Measurements from ENCODE around the gene TNFRSF1B.

DNA sequence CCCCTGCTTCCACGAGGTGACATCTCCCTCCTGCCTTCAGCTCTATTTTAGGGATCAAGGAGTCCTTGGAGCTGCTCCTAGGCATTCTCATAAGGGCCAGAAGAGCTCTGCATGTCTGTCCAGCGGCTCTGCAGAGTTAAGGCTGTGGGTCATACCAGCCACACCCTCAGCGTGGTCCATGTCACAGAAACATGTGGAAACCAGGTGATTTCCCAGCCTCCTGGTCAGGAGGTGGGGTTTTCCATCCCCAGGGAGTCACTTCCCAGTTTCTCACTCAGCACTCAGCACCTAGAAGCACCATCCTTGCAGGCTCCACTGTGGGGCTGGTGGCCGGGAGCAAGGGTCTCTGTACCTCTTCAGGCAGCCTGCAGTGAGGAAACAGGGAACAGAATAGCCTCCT, 1.4 kb upstream of the TNFRSF1B start:
- TF ChIP-seq ZNF121 (tag by site-specific recombination; IDR thresholded peaks at IDR 0.05), result no peak
- TF ChIP-seq, protein P1, sequence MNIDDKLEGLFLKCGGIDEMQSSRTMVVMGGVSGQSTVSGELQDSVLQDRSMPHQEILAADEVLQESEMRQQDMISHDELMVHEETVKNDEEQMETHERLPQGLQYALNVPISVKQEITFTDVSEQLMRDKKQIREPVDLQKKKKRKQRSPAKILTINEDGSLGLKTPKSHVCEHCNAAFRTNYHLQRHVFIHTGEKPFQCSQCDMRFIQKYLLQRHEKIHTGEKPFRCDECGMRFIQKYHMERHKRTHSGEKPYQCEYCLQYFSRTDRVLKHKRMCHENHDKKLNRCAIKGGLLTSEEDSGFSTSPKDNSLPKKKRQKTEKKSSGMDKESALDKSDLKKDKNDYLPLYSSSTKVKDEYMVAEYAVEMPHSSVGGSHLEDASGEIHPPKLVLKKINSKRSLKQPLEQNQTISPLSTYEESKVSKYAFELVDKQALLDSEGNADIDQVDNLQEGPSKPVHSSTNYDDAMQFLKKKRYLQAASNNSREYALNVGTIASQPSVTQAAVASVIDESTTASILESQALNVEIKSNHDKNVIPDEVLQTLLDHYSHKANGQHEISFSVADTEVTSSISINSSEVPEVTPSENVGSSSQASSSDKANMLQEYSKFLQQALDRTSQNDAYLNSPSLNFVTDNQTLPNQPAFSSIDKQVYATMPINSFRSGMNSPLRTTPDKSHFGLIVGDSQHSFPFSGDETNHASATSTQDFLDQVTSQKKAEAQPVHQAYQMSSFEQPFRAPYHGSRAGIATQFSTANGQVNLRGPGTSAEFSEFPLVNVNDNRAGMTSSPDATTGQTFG (tag by site-specific recombination; IDR thresholded peaks at IDR 0.05; ENCODE audit: borderline replicate concordance), result no peak
- TF ChIP-seq ZNF239 (tag by site-specific recombination; IDR thresholded peaks at IDR 0.05), result no peak
- TF ChIP-seq, protein P2, sequence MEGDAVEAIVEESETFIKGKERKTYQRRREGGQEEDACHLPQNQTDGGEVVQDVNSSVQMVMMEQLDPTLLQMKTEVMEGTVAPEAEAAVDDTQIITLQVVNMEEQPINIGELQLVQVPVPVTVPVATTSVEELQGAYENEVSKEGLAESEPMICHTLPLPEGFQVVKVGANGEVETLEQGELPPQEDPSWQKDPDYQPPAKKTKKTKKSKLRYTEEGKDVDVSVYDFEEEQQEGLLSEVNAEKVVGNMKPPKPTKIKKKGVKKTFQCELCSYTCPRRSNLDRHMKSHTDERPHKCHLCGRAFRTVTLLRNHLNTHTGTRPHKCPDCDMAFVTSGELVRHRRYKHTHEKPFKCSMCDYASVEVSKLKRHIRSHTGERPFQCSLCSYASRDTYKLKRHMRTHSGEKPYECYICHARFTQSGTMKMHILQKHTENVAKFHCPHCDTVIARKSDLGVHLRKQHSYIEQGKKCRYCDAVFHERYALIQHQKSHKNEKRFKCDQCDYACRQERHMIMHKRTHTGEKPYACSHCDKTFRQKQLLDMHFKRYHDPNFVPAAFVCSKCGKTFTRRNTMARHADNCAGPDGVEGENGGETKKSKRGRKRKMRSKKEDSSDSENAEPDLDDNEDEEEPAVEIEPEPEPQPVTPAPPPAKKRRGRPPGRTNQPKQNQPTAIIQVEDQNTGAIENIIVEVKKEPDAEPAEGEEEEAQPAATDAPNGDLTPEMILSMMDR (tag by site-specific recombination; IDR thresholded peaks at IDR 0.05), result no peak
- TF ChIP-seq ZBTB21 (tag by site-specific recombination; IDR thresholded peaks at IDR 0.05), result no peak
- TF ChIP-seq, protein P3, sequence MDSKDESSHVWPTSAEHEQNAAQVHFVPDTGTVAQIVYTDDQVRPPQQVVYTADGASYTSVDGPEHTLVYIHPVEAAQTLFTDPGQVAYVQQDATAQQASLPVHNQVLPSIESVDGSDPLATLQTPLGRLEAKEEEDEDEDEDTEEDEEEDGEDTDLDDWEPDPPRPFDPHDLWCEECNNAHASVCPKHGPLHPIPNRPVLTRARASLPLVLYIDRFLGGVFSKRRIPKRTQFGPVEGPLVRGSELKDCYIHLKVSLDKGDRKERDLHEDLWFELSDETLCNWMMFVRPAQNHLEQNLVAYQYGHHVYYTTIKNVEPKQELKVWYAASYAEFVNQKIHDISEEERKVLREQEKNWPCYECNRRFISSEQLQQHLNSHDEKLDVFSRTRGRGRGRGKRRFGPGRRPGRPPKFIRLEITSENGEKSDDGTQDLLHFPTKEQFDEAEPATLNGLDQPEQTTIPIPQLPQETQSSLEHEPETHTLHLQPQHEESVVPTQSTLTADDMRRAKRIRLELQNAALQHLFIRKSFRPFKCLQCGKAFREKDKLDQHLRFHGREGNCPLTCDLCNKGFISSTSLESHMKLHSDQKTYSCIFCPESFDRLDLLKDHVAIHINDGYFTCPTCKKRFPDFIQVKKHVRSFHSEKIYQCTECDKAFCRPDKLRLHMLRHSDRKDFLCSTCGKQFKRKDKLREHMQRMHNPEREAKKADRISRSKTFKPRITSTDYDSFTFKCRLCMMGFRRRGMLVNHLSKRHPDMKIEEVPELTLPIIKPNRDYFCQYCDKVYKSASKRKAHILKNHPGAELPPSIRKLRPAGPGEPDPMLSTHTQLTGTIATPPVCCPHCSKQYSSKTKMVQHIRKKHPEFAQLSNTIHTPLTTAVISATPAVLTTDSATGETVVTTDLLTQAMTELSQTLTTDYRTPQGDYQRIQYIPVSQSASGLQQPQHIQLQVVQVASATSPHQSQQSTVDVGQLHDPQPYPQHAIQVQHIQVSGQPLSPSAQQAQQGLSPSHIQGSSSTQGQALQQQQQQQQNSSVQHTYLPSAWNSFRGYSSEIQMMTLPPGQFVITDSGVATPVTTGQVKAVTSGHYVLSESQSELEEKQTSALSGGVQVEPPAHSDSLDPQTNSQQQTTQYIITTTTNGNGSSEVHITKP (tag by site-specific recombination; IDR thresholded peaks at IDR 0.05), result no peak
- TF ChIP-seq ZNF549 (tag by site-specific recombination; IDR thresholded peaks at IDR 0.05), result no peak
- TF ChIP-seq, protein P4, sequence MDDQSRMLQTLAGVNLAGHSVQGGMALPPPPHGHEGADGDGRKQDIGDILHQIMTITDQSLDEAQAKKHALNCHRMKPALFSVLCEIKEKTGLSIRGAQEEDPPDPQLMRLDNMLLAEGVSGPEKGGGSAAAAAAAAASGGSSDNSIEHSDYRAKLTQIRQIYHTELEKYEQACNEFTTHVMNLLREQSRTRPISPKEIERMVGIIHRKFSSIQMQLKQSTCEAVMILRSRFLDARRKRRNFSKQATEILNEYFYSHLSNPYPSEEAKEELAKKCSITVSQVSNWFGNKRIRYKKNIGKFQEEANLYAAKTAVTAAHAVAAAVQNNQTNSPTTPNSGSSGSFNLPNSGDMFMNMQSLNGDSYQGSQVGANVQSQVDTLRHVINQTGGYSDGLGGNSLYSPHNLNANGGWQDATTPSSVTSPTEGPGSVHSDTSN (CRISPR knock-in tag; IDR thresholded peaks at IDR 0.05), result no peak
- TF ChIP-seq ZNF155 (tag by site-specific recombination; IDR thresholded peaks at IDR 0.05), result no peak
- TF ChIP-seq ZNF10 (tag by site-specific recombination; IDR thresholded peaks at IDR 0.05), result no peak
- no peak for TF ChIP-seq RBAK (tag by site-specific recombination; IDR thresholded peaks at IDR 0.05)
- no peak for TF ChIP-seq GLI2 (tag by site-specific recombination; IDR thresholded peaks at IDR 0.05; ENCODE audit: borderline replicate concordance, low read depth)
- no peak for TF ChIP-seq YY1 (tag by site-specific recombination; IDR thresholded peaks at IDR 0.05)
- TF ChIP-seq ZBTB48 (tag by site-specific recombination; IDR thresholded peaks at IDR 0.05), result no peak

Data from HEK293 (cell line).